ENCODE measurements around the gene PRDM7.

- TF ChIP-seq TAF7 (optimal IDR thresholded peaks at IDR 0.05; ENCODE audit: borderline replicate concordance, low read depth, low read length) (no peak), CTCF (IDR thresholded peaks at IDR 0.05; ENCODE audit: control extremely low read depth in 1 of 3, insufficient read depth in 1 of 3, low read depth in 1 of 3, low read length in 3 of 3) (peak in 2 of 3 experiments; percentile 0 to 29; a peak in 2 of 4 replicates), MAX (IDR thresholded peaks at IDR 0.05) (no peak), EP300 (IDR thresholded peaks at IDR 0.05; ENCODE audit: borderline replicate concordance in 1 of 2, low read depth in 2 of 2, low read length in 2 of 2) (no peak), POLR2A (IDR thresholded peaks at IDR 0.05; ENCODE audit: control extremely low read depth in 1 of 2, low read depth in 2 of 2, low read length in 2 of 2) (no peak), POLR2AphosphoS5 (IDR thresholded peaks at IDR 0.05; ENCODE audit: low read depth, low read length) (no peak)
Observed at GRCh38 chr16:90026135-90026534, 51.0 kb downstream of the PRDM7 start.

Data from H1 (cell line).